Metanephros (tissue), 1 donor: ENCODE measurements around the gene EFCAB13. TPM values are rescaled to one million over a fixed set of nuclear protein-coding genes. Genes with fewer than 3 reads are reported as not detected.

Experiments used
- total RNA-seq: library from RNA; depleted of rRNA; stranded (reverse); fragments of >200 nt; gene quantifications from one replicate; pipeline ENCODE4 v1.2.3, GENCODE V29; 2014

EFCAB13 gene, protein sequence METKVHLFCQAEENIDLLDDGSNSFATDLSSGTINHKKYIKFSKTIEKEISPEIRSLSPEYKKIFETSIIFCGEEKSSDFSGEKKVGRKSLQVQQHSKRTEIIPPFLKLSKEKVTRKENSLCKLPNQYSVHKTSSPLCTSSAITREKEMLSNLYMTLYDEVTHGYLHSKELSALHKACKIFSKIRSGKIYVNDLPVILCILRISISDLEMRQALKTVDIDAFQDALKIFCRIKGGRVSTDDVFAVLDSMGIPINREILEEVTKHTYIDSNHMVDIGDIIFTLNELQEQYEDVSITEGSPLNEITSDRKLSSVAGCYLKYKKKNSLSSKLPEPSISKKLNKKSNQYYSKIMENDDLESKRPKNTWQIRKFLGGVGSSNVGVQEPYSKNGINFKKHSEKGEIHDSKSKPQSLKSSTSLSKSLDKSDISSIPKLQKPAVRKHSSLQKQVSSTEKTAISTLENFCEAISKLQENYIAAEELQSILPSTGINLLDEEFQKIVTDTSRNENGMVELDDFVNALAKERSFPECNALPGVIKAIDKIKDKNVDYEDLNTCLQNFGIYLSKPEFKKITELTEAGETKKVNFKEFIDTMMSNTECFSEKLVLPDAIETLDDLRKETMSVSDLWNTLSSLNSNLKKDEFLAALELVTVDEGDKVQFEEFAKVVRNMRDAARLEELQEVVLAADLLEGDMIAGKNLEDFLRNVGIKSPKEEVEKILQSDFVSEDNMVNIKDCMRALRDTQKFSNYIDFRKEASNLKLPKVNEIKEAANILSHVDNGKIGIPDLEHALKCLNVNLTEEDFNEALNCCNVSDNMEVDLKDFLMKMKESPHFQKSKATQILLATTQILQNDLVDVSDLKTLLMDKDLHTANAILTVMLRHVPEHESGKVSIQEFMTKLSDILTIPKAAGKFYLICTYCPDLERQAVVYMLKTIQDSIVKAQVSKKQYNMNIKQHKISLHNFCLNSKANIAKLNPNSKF
- total RNA-seq, result 7.4 TPM

DNA sequence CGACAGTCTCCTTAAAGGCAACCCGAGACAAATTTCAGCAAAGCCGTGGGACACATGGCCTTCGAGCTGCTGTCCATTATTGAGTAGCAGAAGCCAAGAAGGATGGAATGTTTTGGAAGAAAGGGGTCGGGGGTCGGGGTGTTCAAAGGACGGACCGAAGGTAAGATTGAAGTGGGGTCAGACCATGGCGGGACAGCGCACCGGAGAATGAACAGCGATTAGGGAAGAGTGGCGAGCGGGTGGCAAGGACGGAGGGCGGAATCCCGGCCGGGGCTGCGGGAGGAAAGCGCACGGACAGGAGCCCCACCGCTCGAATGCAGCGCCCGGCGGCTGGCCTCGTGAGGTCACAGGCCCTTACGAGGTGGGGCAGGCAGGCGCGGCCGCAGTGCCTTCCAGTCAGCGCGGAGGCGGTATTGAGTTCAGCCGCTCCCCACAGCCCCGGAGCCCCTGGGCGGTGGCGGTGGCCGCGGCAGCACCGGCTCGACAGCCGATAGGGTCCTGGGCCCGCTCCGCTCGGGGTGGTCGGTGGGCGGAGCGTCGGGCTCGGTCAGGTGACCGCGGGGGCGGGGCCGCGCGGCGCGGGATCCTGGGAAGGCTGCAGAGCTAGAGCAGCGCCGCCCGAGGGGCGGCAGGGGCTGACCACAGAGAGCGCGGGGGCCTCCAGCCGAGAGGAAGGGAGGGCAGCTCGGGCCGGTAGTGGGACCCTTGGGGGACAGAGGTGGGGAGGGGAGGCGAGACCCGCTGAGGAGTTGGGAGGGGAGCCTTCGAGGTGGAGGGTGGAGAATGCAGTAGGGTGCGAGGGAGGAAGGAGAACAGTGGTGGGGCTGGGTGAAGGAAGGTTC lies at the start of gene EFCAB13:
TSS of gene EFCAB13 (plus strand) at position 574 of the 842 bp plus-strand sequence. CDS start 4,399 bp downstream, outside the sequence.

Other genes starting within 250 kb of the EFCAB13 start
- gene CDC27, start 134.7 kb upstream of the EFCAB13 start, total RNA-seq, result 47.4 TPM
- gene MYL4, start 114.6 kb upstream of the EFCAB13 start, total RNA-seq, result 45.8 TPM
- 22.5 TPM for gene ITGB3, start 70.1 kb upstream of the EFCAB13 start, total RNA-seq
- gene NPEPPS, start 207.2 kb downstream of the EFCAB13 start, total RNA-seq, result 118 TPM